GM12872 (cell line): ENCODE results near the gene ABR.
A peak's percentile ranks its signal among the peaks of the same experiment; 100 is the strongest.

Experiments
- TF ChIP-seq, protein P1 (sequence below): IDR thresholded peaks from 3 replicates; pipeline ENCODE4 v1.5.1; 2011; ENCODE audit warnings: low read depth, mild to moderate bottlenecking, low read length, moderate library complexity; ENCODE audit not compliant: insufficient read depth

Gene ABR

DNA sequence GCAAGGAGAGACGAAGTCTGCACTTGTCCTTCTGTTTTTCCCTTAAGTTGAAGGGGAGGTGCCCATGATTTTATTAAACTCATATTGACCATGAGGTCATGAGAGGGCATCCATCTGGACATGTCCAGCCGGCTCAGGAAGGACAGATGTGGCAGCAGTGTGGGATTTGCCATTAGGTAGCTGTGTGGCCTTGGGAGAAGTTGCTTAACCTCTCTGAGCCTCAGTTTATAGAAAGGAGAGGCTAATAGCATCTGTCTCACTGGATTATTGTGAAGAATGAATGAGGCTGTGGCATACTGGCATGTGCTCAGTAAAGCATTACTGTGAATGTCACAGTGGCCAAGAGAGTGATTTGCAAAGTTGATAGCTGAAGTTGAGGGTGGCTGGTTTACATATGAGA, 181.7 kb downstream of the ABR start:
- TF ChIP-seq, protein P1, sequence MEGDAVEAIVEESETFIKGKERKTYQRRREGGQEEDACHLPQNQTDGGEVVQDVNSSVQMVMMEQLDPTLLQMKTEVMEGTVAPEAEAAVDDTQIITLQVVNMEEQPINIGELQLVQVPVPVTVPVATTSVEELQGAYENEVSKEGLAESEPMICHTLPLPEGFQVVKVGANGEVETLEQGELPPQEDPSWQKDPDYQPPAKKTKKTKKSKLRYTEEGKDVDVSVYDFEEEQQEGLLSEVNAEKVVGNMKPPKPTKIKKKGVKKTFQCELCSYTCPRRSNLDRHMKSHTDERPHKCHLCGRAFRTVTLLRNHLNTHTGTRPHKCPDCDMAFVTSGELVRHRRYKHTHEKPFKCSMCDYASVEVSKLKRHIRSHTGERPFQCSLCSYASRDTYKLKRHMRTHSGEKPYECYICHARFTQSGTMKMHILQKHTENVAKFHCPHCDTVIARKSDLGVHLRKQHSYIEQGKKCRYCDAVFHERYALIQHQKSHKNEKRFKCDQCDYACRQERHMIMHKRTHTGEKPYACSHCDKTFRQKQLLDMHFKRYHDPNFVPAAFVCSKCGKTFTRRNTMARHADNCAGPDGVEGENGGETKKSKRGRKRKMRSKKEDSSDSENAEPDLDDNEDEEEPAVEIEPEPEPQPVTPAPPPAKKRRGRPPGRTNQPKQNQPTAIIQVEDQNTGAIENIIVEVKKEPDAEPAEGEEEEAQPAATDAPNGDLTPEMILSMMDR, result no peak

GRCh38 chr17:996554-997344, 183.0 kb downstream of the ABR start, which contains the start of gene TIMM22:
Gene TIMM22, plus strand, starts transcription at chr17:997129. Its CDS starts 14 bp downstream, at chr17:997143.
- TF ChIP-seq, protein P1, result peak; percentile 92

DNA sequence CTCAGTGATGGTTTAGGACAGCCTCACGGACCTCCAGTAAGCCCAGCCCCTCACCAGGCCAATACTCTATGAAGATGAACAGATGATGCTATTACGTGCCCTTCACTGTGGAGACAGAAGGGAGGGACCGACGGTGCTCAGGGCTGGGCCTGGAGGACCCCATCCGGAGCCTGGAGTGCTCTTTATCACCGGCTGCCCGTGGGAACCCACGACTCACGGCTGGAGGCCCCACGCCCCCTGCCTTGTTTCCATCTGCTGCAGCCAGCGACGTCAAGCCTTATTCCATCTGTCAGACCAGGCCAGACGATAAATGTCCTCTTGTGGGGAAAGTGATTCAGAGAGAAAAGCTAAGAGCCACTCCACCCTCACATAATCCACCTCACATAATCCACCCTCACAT, 186.8 kb downstream of the ABR start:
- TF ChIP-seq, protein P1, result no peak

GRCh38 chr17:988561-988960, 191.2 kb downstream of the ABR start:
- TF ChIP-seq, protein P1, result no peak

DNA sequence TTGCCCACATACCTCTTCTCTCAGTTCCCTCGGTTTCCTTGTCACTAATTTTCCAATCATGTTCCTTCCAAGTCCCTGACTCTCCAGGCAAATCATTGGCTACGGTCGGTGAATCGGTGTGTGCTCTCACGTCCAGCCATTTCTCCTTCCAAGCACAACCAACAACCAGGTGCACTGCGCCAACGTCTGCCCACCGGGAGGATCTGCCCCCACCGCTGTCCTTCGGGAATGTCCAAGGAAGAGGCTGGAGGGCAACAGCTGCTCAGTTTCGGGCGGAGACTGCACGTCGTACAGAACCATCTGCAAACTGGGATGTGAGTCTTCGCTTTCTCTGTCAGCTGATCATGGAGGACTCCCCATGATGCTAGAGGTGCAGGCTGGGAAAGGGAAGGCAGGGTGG, 191.8 kb downstream of the ABR start:
- TF ChIP-seq, protein P1, result no peak

DNA sequence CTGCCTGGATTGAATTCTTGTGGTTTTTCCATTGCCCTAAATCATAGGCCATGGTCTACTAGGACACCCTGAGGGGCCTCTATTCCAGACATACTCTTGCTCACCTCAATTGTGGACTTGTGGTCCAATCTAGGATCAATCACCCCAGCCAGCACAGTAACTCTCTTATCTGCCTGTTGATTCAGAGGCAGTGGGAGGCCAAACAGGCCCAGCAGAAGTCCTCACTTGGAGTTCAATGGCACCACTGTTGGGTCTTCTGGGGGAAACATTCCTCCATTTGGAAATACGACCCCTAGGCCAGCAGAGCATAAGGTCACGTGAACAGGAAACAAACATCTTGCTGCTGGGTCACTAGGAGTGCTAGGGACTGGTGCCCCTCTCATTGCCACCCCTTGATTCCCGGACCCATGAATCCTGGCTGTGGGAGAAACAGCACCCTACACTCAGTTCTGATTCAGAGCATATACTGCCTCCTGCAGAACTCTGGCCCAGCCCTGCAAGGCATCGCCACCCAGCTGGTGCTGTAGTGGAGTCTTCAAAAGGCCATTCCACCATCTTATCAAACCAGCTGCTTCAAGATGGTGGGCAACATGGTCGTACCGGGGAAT, 193.4 kb downstream of the ABR start:
- TF ChIP-seq, protein P1, result no peak

- TF ChIP-seq, protein P1, result no peak
These were observed 195.9 kb downstream of the ABR start for GRCh38 chr17:983921-984320.
